GM12874 (cell line): ENCODE measurements around the gene THY1.
A peak's percentile ranks its signal among the peaks of the same experiment; 100 is the strongest.

Experiments
- CTCF ChIP-seq: IDR thresholded peaks from 2 replicates; pipeline ENCODE4 v1.5.1; 2011; ENCODE audit warnings: low read depth, mild to moderate bottlenecking, control low read depth, low read length, moderate library complexity; ENCODE audit not compliant: insufficient read depth

THY1 gene

GRCh38 chr11:119403021-119403420 is 20.0 kb downstream of the THY1 start:
- TF ChIP-seq CTCF: no peak

- TF ChIP-seq CTCF: no peak
Observed at GRCh38 chr11:119402470-119402869, 20.5 kb downstream of the THY1 start.

GRCh38 chr11:119400860-119401259 is 22.1 kb downstream of the THY1 start:
- TF ChIP-seq CTCF: no peak

- TF ChIP-seq CTCF: no peak
Observed at GRCh38 chr11:119397740-119398139, 25.2 kb downstream of the THY1 start.

- no peak for TF ChIP-seq CTCF
Observed at GRCh38 chr11:119396835-119397234, 26.1 kb downstream of the THY1 start.

- TF ChIP-seq CTCF: no peak
Observed at GRCh38 chr11:119391275-119391674, 31.7 kb downstream of the THY1 start.

GRCh38 chr11:119389611-119390254 is 33.2 kb downstream of the THY1 start:
- TF ChIP-seq CTCF: peak; percentile 61

GRCh38 chr11:119388103-119388502 is 34.9 kb downstream of the THY1 start:
- TF ChIP-seq CTCF: no peak
